HG03175 (cell line): ENCODE data around the gene DOCK10.

Experiments used
- ATAC-seq: cut with Tn5 transposase; IDR thresholded peaks from one replicate; pipeline ENCODE4 v1.9.1; 2021; ENCODE audit warnings: mild to moderate bottlenecking, moderate library complexity; ENCODE audit not compliant: unreplicated experiment

DOCK10 gene

DNA sequence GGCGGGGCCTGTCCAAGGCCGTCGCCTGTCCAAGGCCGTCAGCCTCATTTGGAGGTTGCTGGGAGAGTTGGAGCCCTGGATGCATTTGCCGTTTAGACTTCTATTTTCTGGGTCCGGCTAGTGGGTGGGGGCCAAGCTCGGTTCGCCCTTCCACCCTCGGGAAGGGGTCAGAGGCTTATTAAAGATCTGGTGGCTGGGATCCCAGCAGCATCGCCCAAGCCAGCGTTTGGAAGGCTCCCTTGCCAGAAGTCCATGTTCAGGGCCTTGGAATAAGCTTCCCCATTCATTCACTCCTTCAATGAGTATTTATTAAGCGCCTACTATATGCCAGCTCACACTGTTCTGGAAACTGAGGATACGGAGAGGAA is 516 bp upstream of the DOCK10 start:
- ATAC-seq: no peak

DNA sequence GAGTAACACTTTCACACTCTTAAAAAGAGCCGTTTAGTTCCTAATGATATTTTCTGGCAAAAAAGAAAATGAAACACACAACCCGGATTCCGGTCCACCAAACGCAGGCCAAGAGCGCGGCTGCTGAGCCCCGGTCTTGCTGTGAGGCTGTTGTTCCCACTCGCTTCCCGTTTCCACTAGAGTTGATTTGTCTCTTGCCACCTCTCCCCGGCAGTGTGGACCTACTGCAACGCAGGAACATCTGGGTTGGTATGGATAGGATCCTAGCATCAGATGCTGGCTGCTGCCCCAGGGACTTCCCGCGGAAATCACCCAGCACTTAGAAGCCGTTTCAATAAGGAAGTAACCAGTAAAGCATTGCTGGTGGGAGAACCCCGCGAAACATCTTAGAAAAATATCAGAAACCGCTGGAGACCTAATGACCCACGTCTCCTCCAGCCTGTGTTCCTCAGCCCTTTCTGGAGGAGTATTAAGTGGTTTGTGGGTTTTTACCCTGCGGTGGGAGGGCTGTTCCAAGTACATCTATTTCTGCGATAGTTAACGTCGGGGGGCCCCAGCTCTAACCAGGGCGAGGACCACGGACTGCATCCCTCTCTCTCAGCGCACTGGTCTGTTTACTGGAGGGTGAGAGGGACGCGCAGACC is 939 bp downstream of the DOCK10 start:
- peak; percentile 61 for ATAC-seq

DNA sequence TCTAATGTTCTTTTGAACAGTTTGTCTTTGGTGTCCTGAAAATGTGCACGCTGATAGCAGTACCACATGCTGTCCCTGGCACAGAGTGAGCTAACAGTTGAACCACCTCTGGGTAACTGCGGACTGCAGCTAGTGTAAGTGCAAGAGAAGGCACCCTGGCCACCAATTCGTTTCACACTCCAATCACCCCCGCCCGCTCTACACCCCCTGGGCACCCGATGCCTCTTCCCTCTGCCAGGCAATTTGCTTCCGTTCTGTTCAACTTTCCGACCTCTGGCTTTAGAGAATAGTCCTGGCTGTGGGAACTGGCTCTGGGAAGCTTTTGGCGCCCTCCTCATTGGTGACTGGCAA is 1.4 kb downstream of the DOCK10 start:
- ATAC-seq: peak; percentile 33

DNA sequence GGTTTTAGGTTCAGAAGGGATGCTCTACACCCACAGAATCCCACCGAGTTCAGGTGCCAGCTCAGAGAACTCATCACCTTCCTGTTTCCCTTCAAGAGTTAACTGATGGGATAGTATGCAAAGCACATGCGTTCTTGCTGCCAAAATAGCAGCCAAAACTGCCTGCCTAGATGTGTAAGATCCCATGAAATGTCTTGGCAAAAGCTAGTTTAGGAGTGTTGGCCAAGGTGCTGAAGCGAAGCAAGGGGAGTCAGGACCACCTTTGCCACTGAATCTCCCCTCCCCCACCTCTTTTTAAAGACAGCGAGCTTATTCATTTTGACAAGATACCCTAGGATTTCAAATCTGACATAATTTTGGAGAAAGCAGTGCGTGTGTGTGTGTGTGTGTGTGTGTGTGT is 2.1 kb downstream of the DOCK10 start:
- ATAC-seq: no peak

DNA sequence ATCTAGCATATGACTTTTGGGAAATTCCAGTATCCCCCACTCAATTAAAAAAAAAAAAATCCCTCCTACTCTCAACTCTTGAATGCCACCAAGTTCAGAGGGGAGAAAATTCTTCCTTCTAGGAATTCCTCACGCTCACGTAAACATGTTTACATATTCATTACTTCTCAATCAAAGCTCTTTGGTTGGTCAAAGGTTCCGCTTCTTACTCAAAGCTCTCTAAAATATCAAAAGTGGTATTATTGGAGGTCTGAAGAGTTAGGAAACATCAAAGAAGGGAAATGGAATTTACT is 4.1 kb downstream of the DOCK10 start:
- ATAC-seq: no peak

DNA sequence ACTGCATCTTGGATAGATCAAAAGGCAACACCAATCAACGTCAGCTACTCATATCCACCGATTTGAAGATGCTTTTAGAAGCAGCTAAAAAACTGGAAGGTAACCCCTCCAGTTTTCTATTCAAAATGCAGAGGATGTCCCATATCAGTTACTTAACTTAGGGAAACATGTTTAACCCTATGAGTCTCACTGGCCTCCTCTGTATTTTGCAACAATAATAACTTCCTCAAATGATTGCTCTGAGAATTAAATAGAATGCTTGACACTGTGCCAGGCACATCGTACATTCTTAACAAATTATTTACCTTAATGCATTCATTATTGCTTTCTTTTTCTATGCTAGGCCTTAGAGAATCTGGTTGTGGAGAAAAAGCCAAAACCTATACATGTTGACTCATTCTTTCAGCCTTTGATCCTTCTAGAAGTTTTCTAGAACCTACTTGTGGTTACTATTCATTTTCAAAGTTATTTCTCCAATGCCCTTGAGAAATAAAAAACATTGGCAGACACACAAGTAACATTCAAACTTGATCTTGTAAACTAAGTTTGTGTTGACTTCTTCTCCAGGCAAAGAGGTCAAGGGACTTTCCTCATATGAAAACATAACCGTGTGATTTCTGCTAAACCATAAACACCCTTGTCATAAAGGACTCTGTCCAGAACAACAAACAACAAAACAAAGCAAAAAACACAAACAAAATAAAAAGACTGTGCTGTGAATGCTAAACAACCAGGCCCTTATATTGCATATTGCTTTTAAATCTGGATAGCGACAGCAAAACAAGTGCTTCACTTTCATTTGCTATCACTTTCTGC is 4.6 kb downstream of the DOCK10 start:
- ATAC-seq: no peak

DNA sequence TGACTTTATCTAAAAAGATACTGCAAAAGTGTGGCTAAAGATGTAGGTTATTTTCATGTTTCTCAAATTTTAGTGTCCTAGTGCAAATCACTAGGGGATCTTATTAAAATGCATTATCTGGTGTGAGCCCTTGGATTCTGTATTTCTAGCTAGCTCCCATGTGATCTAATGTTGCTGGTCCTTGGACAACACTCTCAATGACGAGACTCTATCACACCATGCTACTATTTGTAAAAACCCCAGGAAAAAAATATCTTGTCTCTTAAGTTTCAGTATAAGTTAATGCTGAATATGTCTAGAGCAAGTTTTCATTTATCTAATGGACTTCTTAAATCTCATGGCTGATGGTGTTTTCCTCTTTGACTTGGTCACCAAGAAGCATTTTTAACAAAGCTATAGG is 5.8 kb downstream of the DOCK10 start:
- no peak for ATAC-seq

DNA sequence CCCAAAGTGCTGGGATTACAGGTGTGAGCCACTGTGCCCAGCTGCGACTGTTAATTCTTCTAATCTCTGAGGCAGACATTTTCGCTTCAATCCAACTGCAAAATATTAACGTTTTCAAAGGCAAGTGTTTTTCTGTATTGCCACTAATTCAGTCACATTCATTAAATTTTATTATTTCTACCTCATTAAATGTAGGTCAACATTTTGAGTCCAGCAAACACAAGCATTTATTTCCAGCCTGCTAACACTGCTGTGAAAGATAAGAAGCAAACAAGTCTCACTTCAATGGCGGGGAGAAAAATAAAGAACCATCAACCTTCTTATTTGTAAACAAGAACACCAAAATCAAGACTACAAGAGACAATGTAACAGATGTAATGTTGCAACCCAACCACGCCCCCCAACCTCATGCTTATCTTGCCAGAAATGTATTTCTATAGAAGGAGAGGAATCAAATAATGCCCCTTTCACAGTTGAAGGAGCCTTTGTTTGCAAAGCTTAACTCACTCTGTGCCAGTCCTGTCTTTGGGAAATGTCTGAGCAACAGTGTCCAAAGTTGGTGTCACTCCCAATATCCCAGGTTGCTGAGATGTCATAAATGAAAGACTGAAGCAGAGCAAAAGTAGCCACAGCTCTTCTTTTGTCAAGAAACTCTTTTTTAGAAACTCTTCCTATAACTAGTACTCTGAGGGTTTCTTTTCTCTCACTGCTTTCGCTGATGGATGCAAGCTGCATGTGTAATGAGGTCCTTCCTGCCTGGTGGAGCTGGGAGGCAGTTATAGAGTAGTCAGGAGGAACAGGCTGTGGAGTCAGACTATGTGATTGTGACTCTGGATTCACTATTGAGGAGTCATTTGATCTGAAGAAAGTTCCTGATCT is 8.6 kb downstream of the DOCK10 start:
- ATAC-seq: no peak

DNA sequence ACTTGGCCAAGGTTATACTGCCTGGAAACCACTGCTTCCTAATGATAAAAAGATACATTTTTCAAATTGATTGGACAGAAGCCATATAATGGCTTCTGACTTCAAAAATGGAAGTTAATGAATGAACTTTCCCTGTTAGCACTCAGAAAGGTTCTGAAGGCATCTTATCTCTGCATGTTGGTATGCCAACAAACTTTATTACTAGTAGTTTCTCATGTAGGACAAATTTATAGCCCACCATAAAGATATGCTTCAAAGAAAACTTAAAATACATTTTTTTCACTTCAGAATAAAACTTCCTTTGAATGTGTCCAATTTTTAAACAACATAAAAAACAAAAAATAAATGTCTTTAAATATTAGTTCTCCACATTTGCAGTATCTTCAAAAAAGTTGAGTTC is 10.0 kb downstream of the DOCK10 start:
- no peak for ATAC-seq

DNA sequence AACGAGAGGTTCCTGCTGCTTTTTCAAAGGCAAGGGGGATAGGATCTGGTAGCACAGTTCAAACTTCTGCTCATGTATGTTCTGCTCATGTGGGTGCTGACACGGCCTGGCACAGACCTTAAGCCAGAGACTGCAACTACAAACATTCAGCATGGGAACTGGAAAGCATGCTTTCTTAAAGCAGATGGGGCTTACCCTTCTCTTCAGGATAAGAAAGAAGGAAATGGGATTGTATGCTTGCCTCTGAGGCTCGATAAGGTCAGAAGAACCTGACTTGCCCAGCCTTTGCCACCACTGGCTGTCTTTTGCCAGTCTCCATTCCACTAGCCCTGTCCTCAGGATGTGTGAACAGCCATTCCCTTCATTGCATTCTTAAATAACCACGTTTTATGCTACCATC is 10.7 kb downstream of the DOCK10 start:
- no peak for ATAC-seq

DNA sequence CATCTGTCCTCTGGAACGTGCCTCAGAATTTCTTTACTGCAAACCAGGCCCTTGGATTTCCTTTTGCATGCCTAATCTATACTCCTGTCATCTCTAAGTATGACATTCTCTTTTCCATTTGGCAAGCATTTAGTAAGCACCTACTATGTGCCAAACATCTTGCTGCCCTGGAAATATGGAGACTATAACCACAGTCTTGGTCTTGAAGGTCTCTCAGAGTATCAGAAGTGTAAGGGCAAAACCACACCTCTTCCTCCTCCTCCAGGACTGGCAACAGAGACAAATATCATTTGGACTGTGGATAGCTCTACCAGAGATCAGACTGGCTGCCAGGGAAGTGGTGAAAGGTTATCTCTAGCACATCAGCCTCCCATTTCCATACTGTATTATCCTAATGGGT is 11.4 kb downstream of the DOCK10 start:
- ATAC-seq: no peak

DNA sequence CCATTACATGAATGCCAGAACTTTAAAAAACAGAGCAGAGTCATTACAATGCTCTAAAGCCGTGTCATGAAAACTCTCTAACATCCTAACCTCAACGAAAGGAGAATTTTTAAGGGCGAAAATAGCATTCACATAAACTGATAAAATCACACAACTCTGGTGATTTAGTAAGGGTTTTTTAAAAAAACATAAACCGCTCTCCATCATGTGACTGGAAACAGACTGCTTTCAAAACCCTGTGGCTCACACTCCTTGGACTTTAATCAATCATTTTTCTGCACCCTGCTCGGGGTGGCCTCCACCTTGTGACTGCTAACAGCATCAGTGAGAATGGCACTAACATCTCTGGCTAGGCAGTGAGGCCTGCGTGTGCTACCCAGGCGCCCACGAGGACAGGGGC is 12.1 kb downstream of the DOCK10 start:
- no peak for ATAC-seq

DNA sequence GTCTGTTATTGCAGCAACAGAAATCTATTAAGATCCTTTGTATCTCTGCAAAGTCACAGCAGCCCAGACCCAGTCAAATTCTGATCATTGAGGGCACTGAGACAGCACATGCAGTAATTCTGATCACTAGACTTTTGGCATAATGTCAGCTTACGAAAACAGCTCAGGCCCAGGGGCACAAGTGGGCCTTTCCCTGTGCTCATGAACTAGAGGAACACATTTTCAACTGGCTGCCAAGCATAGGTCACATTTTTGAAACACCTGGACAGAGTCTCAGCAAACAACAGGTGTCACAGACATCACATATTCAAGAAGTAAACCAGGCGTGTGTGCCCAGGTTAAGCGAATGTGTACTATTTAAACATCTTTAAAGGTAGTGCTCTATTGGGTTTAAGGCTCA is 13.7 kb downstream of the DOCK10 start:
- no peak for ATAC-seq

DNA sequence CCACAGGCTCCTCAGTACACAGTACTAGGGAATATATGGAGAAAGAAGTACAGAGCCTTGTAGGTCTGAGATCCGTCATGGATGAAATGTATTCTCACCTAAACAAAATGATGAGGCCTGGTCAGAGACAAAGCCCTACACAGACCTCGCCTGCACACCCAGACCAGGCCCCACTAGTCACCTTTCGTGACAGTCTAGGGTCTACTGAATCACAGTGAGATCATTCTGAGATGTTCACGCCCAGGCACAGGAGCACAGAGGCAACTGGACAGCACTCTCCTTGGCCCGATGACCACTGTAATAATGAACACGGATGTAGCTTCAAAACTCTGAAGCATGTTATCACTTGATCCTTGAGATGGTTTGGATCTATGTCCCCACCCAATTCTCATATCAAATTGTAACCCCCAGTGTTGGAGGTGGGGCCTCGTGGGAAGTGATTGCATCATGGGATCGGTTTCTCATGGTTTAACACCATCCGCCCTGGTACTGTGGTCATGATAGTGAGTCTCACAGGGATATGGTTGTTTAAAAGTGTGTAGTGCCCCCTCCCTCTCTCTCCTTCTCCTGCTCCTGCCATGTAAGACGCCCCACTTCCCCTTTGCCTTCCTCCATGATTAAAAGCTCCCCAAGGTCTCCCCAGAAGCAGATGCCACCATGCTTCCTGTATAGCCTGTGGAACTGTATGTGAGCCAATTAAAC is 15.1 kb downstream of the DOCK10 start:
- ATAC-seq: no peak

DNA sequence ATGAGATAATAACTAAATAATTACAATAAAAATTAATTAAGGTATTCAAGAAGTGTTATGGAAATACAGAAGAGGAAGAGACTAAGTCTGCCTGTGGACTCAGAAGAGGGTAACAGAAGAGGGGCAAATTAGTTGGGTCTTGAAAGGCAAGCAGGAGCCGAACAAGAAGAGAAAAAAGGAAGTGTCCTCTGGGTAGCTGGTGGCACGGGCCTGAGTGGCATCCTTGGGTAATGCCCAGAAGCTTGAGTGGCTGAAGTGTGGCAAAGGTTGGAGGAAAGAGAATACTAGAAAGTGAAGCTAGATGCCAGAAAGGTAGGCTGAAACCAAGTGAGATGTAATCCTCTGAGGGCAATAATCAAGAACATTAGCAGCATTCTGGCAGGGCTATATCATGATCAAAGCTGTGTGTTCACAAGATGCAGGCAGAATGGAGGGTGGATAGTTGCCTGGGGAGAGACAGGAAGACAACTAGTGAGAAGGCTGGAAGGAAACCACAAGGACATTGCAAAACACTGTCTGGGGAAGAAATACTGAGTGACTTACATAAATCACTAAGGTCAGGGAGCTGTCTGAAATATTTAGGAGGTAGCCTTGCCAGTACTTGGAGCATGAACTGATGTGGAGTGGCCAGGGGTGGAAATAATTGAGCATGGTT is 16.2 kb downstream of the DOCK10 start:
- no peak for ATAC-seq

DNA sequence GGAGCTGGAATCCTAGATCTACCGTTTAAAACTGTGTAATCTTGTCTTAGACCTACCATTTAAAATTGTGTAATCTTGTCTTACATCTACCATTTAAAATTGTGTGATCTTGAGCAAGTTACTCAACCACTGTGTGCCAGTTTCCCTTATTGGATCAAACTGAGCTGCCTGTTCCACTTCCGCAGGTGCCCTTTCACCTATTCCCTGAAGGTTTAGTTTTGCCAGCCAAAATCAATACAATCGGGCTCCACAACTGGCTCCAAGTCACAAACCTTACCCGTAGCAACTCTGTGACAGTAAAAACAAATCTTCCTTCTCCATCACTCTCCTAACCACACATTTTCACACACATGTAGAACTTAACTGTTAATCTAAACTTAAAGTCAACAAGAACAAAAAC is 20.1 kb downstream of the DOCK10 start:
- ATAC-seq: no peak

DNA sequence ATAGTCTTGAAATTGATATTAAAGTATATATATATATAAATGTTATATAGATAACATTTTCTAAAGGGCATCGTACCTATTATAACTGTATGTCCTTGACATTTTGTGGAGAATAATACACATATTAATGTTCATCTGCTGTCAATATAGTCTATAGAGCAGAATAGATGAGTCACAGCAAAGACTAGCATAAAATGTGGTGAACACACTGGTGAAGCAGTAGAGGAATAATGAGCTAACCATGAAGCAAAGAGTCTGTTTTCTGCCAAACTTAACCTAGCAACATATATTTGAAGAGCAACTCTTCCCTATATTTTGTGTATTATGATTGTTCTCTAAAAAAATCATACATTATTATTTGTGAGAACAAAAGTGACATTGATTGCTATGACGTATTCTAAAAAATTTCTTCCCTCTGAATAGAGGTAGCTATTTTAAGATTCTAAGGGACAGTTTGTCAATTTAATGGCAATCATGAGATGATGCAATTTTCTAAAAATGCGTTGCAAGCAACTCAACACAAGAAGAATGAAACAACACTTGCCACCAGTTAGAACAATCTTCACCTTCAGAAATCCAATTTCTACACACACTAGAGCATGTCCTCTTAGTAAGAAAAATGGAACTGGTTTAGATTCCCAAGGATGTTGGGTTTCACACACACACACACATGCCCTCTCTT is 22.0 kb downstream of the DOCK10 start:
- ATAC-seq: no peak

DNA sequence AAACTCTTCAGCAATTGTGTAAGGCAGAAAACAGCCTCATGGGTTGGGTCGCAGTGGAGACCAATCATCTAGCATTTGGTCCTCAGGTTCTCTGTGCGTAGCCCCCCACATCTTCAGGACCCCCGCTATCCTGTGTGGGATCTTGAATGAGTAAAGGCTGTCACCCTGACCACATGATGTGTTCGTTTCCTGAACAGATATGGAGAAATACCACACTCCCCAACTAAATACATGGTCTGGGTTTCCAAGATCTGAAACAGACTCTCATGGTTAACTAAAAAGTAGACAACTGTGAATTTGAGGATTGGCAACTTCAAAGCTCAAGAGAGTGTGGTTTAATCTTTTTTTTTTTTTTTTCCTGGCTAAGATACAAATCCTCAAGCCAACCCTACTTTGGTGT is 23.2 kb downstream of the DOCK10 start:
- ATAC-seq: no peak

DNA sequence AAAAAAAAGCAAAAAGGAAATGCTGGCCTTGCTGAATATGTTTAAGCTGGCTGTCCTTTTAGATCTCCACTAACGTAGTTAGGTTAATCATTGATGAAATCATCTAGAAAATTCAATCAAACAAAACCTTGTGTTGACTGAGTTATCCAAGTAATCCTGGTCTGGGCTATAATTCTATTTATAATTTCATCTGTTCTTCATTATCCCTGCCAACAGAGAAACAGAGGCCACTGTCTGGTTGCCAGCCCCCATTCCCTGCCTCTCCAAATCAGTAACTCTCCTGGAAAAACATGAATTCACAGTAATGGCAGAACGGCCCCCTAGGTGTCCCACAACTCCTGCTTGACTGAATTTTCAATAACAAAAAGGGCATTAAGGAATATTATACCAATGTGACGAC is 24.6 kb downstream of the DOCK10 start:
- ATAC-seq: no peak

DNA sequence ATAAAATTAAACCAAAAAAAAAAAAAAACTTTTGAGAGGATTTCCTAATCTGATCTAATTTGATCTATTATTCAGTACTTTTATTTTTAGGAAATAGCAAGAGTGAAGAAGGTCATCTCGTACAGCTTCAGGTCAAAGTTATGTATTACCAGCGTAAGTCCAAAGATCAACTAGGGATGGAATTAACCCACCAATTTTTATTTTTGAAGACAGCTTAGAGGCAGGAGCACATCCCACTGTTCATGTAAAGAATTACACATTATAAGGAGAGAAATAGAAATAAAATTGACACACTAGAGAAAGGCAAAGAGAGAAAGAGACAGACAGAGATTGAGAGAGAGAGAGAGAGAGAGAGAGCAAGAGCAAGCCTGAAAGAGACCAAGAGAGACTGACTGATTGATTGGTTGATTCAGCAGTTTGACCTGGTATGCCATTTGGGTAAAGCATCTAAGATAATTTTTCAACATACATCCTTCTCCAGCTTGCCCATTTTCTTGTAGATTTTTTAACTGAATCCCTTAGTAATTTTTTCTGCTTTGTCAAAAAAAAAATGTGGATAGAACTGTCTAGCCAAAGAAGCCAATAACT is 25.1 kb downstream of the DOCK10 start:
- no peak for ATAC-seq
